ENCODE results near the gene SLC24A1. TPM values are rescaled to one million over a fixed set of nuclear protein-coding genes. Genes with fewer than 3 reads are reported as not detected.
A peak's percentile ranks its signal among the peaks of the same experiment; 100 is the strongest.

Gene SLC24A1
- total RNA-seq, 3 donors from 2014 or later, result 6.5 to 10.3 (median 8.4) TPM

GRCh38 chr15:65655026-65655425 lies 33.3 kb downstream of the SLC24A1 start:
- Histone ChIP-seq H3K4me1 (ENCODE audit: low read depth) (no peaks in the 10 kb centered on the region), H3K36me3 (ENCODE audit: low read depth) (no peaks in the 10 kb centered on the region), H3K9me3 (no peaks in the 10 kb centered on the region), H3K4me3 (no peak overlapping the region)
- TF ChIP-seq, protein P1, sequence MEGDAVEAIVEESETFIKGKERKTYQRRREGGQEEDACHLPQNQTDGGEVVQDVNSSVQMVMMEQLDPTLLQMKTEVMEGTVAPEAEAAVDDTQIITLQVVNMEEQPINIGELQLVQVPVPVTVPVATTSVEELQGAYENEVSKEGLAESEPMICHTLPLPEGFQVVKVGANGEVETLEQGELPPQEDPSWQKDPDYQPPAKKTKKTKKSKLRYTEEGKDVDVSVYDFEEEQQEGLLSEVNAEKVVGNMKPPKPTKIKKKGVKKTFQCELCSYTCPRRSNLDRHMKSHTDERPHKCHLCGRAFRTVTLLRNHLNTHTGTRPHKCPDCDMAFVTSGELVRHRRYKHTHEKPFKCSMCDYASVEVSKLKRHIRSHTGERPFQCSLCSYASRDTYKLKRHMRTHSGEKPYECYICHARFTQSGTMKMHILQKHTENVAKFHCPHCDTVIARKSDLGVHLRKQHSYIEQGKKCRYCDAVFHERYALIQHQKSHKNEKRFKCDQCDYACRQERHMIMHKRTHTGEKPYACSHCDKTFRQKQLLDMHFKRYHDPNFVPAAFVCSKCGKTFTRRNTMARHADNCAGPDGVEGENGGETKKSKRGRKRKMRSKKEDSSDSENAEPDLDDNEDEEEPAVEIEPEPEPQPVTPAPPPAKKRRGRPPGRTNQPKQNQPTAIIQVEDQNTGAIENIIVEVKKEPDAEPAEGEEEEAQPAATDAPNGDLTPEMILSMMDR (IDR thresholded peaks at IDR 0.05), result no peak
- intact Hi-C loops (cut with DNase I, micrococcal nuclease), result no loop called here
- ATAC-seq, result peak; percentile 25
- no peak for DNase-seq

DNA sequence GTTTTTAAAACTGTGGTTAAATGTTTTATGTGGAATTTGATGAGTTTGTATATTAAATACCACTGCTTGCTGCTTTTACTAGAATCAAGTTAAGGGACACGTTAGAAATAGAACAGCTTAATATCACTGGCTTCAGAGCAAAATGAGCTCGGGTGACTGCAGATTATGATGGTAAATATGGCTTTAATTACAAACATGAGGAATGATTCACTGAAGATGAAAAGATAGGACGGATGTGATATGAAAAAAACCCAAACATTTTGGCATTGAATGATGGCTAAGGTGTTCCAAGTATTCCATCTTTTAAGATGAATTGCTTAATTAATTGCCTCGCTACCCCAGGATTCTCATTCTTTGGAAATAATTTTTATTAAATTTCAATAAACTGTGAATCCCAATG lies 33.7 kb downstream of the SLC24A1 start:
- ATAC-seq, result no peak
- no peaks in the 10 kb centered on the region for H3K4me1 ChIP-seq (ENCODE audit: low read depth)

GRCh38 chr15:65659502-65660052 lies 37.8 kb downstream of the SLC24A1 start:
- TF ChIP-seq, protein P1 (IDR thresholded peaks at IDR 0.05), result no peak
- H3K9me3 ChIP-seq, result no peaks in the 10 kb centered on the region
- intact Hi-C loops (cut with DNase I, micrococcal nuclease), result no loop called here
- H3K4me1 ChIP-seq (ENCODE audit: low read depth), result no peaks in the 10 kb centered on the region
- H3K4me3 ChIP-seq, result no peak overlapping the region
- no peak for DNase-seq
- ATAC-seq, result no peak
- H3K36me3 ChIP-seq (ENCODE audit: low read depth), result no peaks in the 10 kb centered on the region

More for the DNA sequence above, 33.7 kb downstream of the SLC24A1 start:
- Histone ChIP-seq H3K4me3 (no peak overlapping the region), H3K9me3 (no peaks in the 10 kb centered on the region), H3K36me3 (ENCODE audit: low read depth) (no peaks in the 10 kb centered on the region)
- TF ChIP-seq, protein P1 (IDR thresholded peaks at IDR 0.05), result no peak
- intact Hi-C loops (cut with DNase I, micrococcal nuclease), result no loop called here
- no peak for DNase-seq

DNA sequence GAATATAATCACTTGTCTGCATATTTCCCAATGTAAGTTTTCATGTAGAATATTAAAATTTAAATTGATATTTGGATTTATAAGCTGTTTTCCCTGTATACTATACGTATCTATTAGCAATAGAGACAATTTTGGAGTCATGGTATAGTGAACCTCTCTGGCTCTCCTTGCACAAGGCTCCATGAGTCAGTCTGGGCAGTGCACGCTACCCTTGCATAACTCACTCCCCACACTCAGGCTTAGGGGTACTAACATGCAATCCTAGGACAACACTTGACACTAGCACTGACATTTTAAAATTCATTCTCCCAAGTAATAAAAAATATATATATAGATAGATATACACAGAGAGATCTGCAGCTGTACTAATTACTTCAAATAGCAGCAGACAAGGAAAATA lies 39.2 kb downstream of the SLC24A1 start:
- Histone ChIP-seq H3K36me3 (ENCODE audit: low read depth) (no peaks in the 10 kb centered on the region), H3K4me3 (no peak overlapping the region), H3K9me3 (no peaks in the 10 kb centered on the region), H3K4me1 (ENCODE audit: low read depth) (no peaks in the 10 kb centered on the region)
- intact Hi-C loops (cut with DNase I, micrococcal nuclease), result no loop called here
- DNase-seq (no peak), ATAC-seq (no peak)
- TF ChIP-seq, protein P1 (IDR thresholded peaks at IDR 0.05), result no peak

GRCh38 chr15:65663521-65663920 lies 41.8 kb downstream of the SLC24A1 start:
- H3K4me1 ChIP-seq (ENCODE audit: low read depth), result no peaks in the 10 kb centered on the region
- no peaks in the 10 kb centered on the region for H3K36me3 ChIP-seq (ENCODE audit: low read depth)
- DNase-seq, result no peak
- intact Hi-C loops (cut with DNase I, micrococcal nuclease), result no loop called here
- ATAC-seq, result no peak
- H3K4me3 ChIP-seq, result no peak overlapping the region
- TF ChIP-seq, protein P1 (IDR thresholded peaks at IDR 0.05), result no peak
- H3K9me3 ChIP-seq, result no peaks in the 10 kb centered on the region

DNA sequence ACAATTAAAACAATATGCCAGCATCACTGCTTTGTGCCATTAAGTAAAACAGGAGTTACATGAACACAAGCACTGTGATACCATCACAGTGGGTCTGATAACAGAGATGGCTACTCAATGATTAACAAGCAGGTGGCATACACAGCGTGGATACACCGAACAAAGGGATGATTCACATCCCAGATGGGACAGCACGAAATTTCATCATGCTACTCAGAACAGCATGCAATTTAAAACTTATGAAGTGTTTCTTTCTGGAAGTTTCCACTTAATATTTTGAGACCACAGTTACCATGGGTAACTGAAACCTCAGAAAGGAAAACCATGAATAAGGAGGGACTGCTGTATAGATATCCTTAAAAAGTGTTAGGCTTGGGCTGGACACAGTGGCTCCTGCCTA lies 44.5 kb downstream of the SLC24A1 start:
- DNase-seq, result no peak
- Histone ChIP-seq H3K4me1 (ENCODE audit: low read depth) (no peaks in the 10 kb centered on the region), H3K9me3 (no peaks in the 10 kb centered on the region), H3K36me3 (ENCODE audit: low read depth) (no peaks in the 10 kb centered on the region), H3K4me3 (no peak overlapping the region)
- TF ChIP-seq, protein P1 (IDR thresholded peaks at IDR 0.05), result no peak
- intact Hi-C loops (cut with DNase I, micrococcal nuclease), result no loop called here
- no peak for ATAC-seq
